Gastrocnemius medialis (tissue), 4 donors: ENCODE measurements around the gene CHKA.

Experiments used
- POLR2A ChIP-seq, 2 donors: fragments of 450-650 bp; IDR thresholded peaks; one replicate each; pipeline ENCODE4 v1.6.1; 2017; ENCODE audit warnings: antibody characterized with exemption in 2 of 2, mild to moderate bottlenecking in 2 of 2, moderate library complexity in 2 of 2
- TF ChIP-seq, protein P1 (sequence below), 5 experiments: fragments of 450-650 bp in 3 of 5; fragments of 200-600 bp in 2 of 5; sonication (generic) in 2 of 5; IDR thresholded peaks in 4 of 5; conservative IDR thresholded peaks in 1 of 5; 1 replicate in 4 of 5; 2 replicates in 1 of 5; pipeline ENCODE4 v1.5.1; 2016 to 2019; ENCODE audit warnings: antibody characterized with exemption in 5 of 5, mild to moderate bottlenecking in 3 of 5, moderate library complexity in 3 of 5

DNA sequence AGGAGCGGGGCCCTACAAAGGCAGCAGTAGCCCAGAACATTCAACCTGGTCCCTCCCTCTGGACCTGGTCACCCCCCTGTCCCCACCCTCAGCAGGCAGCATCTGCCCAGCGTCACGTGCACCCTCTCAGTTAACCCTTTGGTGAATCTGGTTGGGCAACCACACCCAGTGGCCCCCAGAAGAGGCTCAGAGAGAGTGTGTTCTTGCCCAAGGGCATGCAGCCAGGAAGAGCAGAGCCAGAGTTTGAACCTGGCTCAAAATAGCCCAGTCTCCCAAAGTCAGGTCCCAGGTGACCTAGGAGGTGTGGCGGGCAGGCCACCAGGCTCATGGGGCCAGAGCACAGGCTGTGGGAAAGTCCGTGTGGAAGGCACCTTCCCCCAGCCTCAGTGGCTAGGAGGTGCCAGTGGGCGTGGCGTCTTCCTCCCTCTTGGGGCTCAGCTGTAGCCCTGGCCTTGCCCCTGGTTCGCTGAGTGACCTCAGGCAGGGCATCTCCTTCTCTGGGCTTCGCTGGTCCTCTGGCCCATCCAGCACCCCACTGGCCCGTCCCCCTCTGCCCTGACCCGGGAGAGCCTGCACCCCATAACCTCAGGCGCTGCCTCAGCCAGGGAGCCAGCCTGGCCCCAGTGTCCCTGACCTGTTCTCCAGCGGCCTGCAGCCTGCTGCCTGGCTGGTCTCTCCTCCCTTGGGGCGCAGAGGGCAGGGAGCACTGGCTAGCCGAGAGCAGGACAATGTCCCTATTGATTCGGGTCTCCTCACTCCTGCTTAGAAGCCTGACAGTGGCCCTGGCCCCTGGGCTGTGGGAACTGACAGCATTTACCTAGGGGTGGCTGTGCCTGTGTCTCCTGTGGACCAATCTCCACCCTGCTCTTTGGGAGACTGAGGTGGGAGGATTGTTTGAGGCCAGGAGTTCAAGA lies 104.0 kb downstream of the CHKA start:
- TF ChIP-seq, protein P1, sequence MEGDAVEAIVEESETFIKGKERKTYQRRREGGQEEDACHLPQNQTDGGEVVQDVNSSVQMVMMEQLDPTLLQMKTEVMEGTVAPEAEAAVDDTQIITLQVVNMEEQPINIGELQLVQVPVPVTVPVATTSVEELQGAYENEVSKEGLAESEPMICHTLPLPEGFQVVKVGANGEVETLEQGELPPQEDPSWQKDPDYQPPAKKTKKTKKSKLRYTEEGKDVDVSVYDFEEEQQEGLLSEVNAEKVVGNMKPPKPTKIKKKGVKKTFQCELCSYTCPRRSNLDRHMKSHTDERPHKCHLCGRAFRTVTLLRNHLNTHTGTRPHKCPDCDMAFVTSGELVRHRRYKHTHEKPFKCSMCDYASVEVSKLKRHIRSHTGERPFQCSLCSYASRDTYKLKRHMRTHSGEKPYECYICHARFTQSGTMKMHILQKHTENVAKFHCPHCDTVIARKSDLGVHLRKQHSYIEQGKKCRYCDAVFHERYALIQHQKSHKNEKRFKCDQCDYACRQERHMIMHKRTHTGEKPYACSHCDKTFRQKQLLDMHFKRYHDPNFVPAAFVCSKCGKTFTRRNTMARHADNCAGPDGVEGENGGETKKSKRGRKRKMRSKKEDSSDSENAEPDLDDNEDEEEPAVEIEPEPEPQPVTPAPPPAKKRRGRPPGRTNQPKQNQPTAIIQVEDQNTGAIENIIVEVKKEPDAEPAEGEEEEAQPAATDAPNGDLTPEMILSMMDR (IDR thresholded peaks at IDR 0.05 in 4 of 5, conservative IDR thresholded peaks at IDR 0.05 in 1 of 5) = no peak
- no peak for TF ChIP-seq POLR2A (IDR thresholded peaks at IDR 0.05)
